ENCODE data around the gene WIPI1. TPM values are rescaled to one million over a fixed set of nuclear protein-coding genes. Genes with fewer than 3 reads are reported as not detected.

The WIPI1 gene
- total and polyA plus RNA-seq, 2 of the 13 experiments (the other 11 are each of a cell fraction or from before 2014, with no cell fraction given): 29.4 to 141 TPM

DNA sequence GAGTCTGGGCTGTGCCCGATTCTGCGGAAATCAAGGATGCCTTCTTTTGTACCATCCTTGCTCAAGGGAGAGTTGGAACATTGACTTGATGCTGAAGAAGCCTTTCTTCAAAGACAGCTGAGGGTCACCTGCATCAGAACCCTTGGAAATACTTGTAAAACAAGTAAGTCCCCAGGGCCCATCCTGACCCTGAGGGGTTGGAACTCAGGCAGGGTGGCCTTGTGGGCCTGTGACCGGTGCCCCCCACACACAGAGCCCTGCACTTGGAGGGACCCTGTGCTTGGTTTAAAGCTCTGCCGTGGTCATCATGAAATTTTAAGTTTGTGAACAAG is 56.9 kb downstream of the WIPI1 start (continued):
- TF ChIP-seq MTF1 (CRISPR knock-in tag; IDR thresholded peaks at IDR 0.05) (no peak), E2F1 (CRISPR knock-in tag; IDR thresholded peaks at IDR 0.05) (no peak), TBL1XR1 (IDR thresholded peaks at IDR 0.05; ENCODE audit: borderline replicate concordance, low read length, partially characterized antibody) (no peak)

DNA sequence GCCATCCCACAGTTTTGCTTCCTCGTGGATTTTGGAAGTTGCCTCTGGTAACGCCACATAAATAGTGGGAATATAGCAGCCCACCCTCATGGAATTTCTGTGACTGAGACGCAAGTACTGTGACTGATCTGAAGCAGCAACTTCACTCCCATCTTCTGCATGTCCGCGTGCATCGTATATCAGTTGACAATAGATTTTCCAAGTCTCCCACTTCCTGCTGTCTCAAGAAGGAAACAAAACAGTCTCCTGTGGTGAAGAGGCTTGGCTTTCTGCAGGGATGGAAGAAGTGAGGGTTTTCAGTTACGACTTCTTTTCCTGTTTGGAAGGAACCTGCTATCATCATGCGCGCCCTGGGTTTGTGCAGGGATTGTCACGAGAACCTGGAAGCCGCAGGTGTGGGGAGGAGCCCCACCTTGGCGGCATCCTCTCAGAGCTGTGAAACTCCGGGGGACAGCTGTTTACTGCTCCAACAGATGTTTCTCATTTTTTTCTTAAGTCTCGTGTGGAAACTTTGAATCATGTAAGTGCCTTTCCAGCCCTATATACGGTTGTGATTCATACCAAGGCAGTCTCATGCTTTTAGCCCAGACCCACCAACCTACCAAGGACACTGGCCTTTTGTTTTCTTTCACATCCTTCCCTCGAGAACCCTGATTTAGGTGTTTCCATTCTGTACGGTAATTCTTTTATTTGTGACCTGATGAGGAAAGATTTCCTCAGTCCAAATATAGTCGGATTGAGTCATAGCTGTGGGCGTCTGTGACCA is 57.5 kb downstream of the WIPI1 start:
- no peak overlapping the region for H2AFZ ChIP-seq (ENCODE audit: low read length)
- H3K36me3 ChIP-seq (replicated peaks in 1 of 2; ENCODE audit: control insufficient read depth in 1 of 2, insufficient read depth in 2 of 2, low read length in 2 of 2): no peaks in the 10 kb centered on the region; a peak in 1 of 5 replicates
- no peak; the same call in 2 of the 3 replicates for ATAC-seq
- peaks cover 48% of the 10 kb centered on the region for H3K4me1 ChIP-seq (ENCODE audit: insufficient read depth, low read length)
- in situ Hi-C loops (cut with HindIII; ENCODE audit: extremely low pct_ligation_motif_present, low pct_unique_long_range_greater_than_20kb) (no loop called here), intact Hi-C loops (cut with micrococcal nuclease; ENCODE audit: unreplicated experiment) (loop anchor here (1.0 kb wide), 5 partner anchors 22 to 135 kb away; no protein-coding TSS in a partner anchor)
- no peaks in the 10 kb centered on the region for H3K27me3 ChIP-seq (ENCODE audit: control insufficient read depth in 1 of 2, insufficient read depth in 2 of 2, low read length in 2 of 2)
- FAIRE-seq: no peak
- ChIA-PET CTCF (ENCODE audit: low intra/inter-chr PET ratio, low total read pairs) (interaction anchor here (0.7 to 2.0 kb wide), 8 partner anchors 17 to 143 kb away, joined by 3 to 32 read pairs (median 5); no protein-coding TSS in a partner anchor), POLR2A (interaction anchor here (1.0 to 1.9 kb wide), 13 partner anchors 12 to 151 kb away, joined by 3 to 41 read pairs (median 9); partner anchors contain the start of genes AMZ2, ARSG, SLC16A6 and WIPI1)
- no peak overlapping the region for H3K27ac ChIP-seq (ENCODE audit: extremely low read length, insufficient read depth, low read length)
- no peak overlapping the region for H3K4me3 ChIP-seq (replicated peaks in 1 of 3; ENCODE audit: insufficient read depth in 1 of 3, low read depth in 2 of 3, low read length in 3 of 3)
- BruUV-seq (replicated peaks): no TSS peak
- H3K9ac ChIP-seq (ENCODE audit: insufficient read depth, low read depth, low read length): no peak overlapping the region
- H3K79me2 ChIP-seq (ENCODE audit: insufficient read depth, low read length): no peaks in the 10 kb centered on the region
- WGBS (ENCODE audit: low lambda C conversion rate): 87% methylated on average over 19 of the region's 19 CpGs
- no peak for DNase-seq (ENCODE audit: low spot score)
- no peak overlapping the region; the same call in 1 of the 2 replicates for H3K4me2 ChIP-seq (ENCODE audit: low read depth, low read length)
- H4K20me1 ChIP-seq (ENCODE audit: insufficient read depth, low read length): no peaks in the 10 kb centered on the region
- peaks cover 3% of the 10 kb centered on the region; the same call in 1 of the 2 replicates for H3K9me3 ChIP-seq (ENCODE audit: low read length)
- 0 out of 2 replicates have a peak, but pooled peaks have one; percentile 27 for TF ChIP-seq ARID4A (CRISPR knock-in tag; IDR thresholded peaks at IDR 0.05; ENCODE audit: borderline replicate concordance)
- no peak for TF ChIP-seq NFYC (CRISPR knock-in tag; IDR thresholded peaks at IDR 0.05)
- TF ChIP-seq ASH2L (IDR thresholded peaks at IDR 0.05; ENCODE audit: insufficient read length, low read depth, low read length): peak; percentile 14
- 0 out of 2 replicates have a peak, but pooled peaks have one; percentile 45 for TF ChIP-seq FOXC1 (CRISPR knock-in tag; IDR thresholded peaks at IDR 0.05; ENCODE audit: borderline replicate concordance)
- TF ChIP-seq MAZ (IDR thresholded peaks at IDR 0.05; ENCODE audit: borderline replicate concordance, low read depth, low read length): no peak
- no peak for TF ChIP-seq MAZ (CRISPR knock-in tag; IDR thresholded peaks at IDR 0.05; ENCODE audit: low read depth)

All from HepG2 (cell line).